HL-60 (cell line): Measurements from ENCODE around the gene SLC29A2.

Experiments used
- DNase-seq, 2 experiments: peaks; one replicate each; pipeline ENCODE4 v3.0.0-alpha.2; 2010 to 2020; ENCODE audit warnings: low read depth in 1 of 2, low spot score in 1 of 2
- H3K27ac ChIP-seq: fragments of 250-450 bp; sonication (Bioruptor Pico); replicated peaks from 2 replicates; pipeline ENCODE4 v1.5.1; 2020; ENCODE audit warnings: mild to moderate bottlenecking, moderate library complexity
- H3K27me3 ChIP-seq: fragments of 250-450 bp; sonication (Bioruptor Pico); 2 replicates; pipeline ENCODE4 v1.5.1; 2021; ENCODE audit warnings: mild to moderate bottlenecking, moderate library complexity; ENCODE audit not compliant: insufficient read depth, poor library complexity, severe bottlenecking
- H3K4me3 ChIP-seq: replicated peaks from 2 replicates; pipeline ENCODE4 v1.5.1; 2011; ENCODE audit warnings: mild to moderate bottlenecking, control low read depth, low read length; ENCODE audit not compliant: insufficient read depth
- CTCF ChIP-seq: IDR thresholded peaks from one replicate; pipeline ENCODE4 v1.5.1; 2011; ENCODE audit warnings: low read length, control low read depth, inconsistent platforms; ENCODE audit not compliant: insufficient read depth
- GABPA ChIP-seq: IDR thresholded peaks from 2 replicates; pipeline ENCODE4 v1.6.1; 2012; ENCODE audit warnings: low read depth
- POLR2AphosphoS5 ChIP-seq: IDR thresholded peaks from 2 replicates; pipeline ENCODE4 v1.6.1; 2012; ENCODE audit warnings: low read depth
- REST ChIP-seq: IDR thresholded peaks from 2 replicates; pipeline ENCODE4 v1.6.1; 2012; ENCODE audit warnings: low read depth; ENCODE audit not compliant: insufficient replicate concordance
- SPI1 ChIP-seq: IDR thresholded peaks from 2 replicates; pipeline ENCODE4 v1.6.1; 2012; ENCODE audit warnings: low read depth, mild to moderate bottlenecking, borderline replicate concordance

Gene SLC29A2

GRCh38 chr11:66326261-66327111 lies 45.1 kb downstream of the SLC29A2 start:
- TF ChIP-seq POLR2AphosphoS5 (no peak), CTCF (no peak), SPI1 (no peak), REST (no peak), GABPA (no peak)
- DNase-seq = no peak
- H3K27ac ChIP-seq = no peak overlapping the region
- no peak overlapping the region for H3K4me3 ChIP-seq
- no peaks in the 10 kb centered on the region for H3K27me3 ChIP-seq

- H3K27ac ChIP-seq = no peak overlapping the region
- H3K27me3 ChIP-seq = no peaks in the 10 kb centered on the region
- DNase-seq = peak in 1 of 2 experiments; percentile 19
- TF ChIP-seq POLR2AphosphoS5 (peak; percentile 90), REST (no peak), GABPA (no peak), SPI1 (peak; percentile 7; the same call in 1 of the 2 replicates), CTCF (no peak)
- no peak overlapping the region for H3K4me3 ChIP-seq
Measured at GRCh38 chr11:66325263-66325671, 46.3 kb downstream of the SLC29A2 start.

- H3K27ac ChIP-seq = no peak overlapping the region
- no peak for TF ChIP-seq POLR2AphosphoS5
- TF ChIP-seq SPI1 = no peak
- TF ChIP-seq REST = no peak
- no peak for TF ChIP-seq CTCF
- TF ChIP-seq GABPA = no peak
Measured at GRCh38 chr11:66324664-66325063, 46.9 kb downstream of the SLC29A2 start.

More at GRCh38 chr11:66324664-66325063, 46.9 kb downstream of the SLC29A2 start:
- Histone ChIP-seq H3K4me3 (no peak overlapping the region), H3K27me3 (no peaks in the 10 kb centered on the region)
- DNase-seq = no peak
